Activated CD4-positive, alpha-beta memory T cell treated with anti-CD3 and anti-CD28 coated beads, Interleukin-2, amount 10 ng/mL, durations not matched to agents 7 days and 5 days (primary cell): Measurements from ENCODE around the gene TAC3. TPM values are rescaled to one million over a fixed set of nuclear protein-coding genes. Genes with fewer than 3 reads are reported as not detected.
A peak's percentile ranks its signal among the peaks of the same experiment; 100 is the strongest.

Source experiments
- CTCF ChIA-PET: fragments of 350-600 bp; sonication (Branson Sonifier 250); formaldehyde crosslinking; loops from one replicate; lab custom pipeline; 2021; ENCODE audit warnings: antibody characterized with exemption, inconsistent platforms; lab: Charles Lee
- POLR2A ChIA-PET: fragments of 350-600 bp; sonication (Branson Sonifier 250); formaldehyde crosslinking; loops from one replicate; lab custom pipeline; 2021; ENCODE audit warnings: antibody characterized with exemption; lab: Charles Lee
- DNase-seq: peaks from one replicate; pipeline ENCODE4 v3.0.0-alpha.2; 2020
- H3K27ac Mint-ChIP-seq: one replicate; pipeline ENCODE4 v1.8.0; 2021; ENCODE audit warnings: mild to moderate bottlenecking, mixed read lengths
- H3K27me3 Mint-ChIP-seq: one replicate; pipeline ENCODE4 v1.8.0; 2021; ENCODE audit warnings: mixed read lengths
- H3K36me3 Mint-ChIP-seq: one replicate; pipeline ENCODE4 v1.8.0; 2021; ENCODE audit warnings: low read depth, mixed read lengths
- H3K4me1 Mint-ChIP-seq: one replicate; pipeline ENCODE4 v1.8.0; 2021; ENCODE audit warnings: mixed read lengths
- H3K4me3 Mint-ChIP-seq: one replicate; pipeline ENCODE4 v1.8.0; 2021; ENCODE audit warnings: mild to moderate bottlenecking, mixed read lengths
- H3K9me3 Mint-ChIP-seq: one replicate; pipeline ENCODE4 v1.8.0; 2021; ENCODE audit warnings: mixed read lengths
- total RNA-seq, 2 experiments: library from RNA; stranded (reverse); gene quantifications; one replicate each; pipeline ENCODE4 v1.2.3, GENCODE V29; 2021

Gene TAC3
- total RNA-seq, 2 experiments from 2014 or later: not detected

GRCh38 chr12:57047981-57048380, 31.7 kb upstream of the TAC3 start:
- peaks cover 23% of the 10 kb centered on the region for H3K27me3 Mint-ChIP-seq
- no peaks in the 10 kb centered on the region for H3K9me3 Mint-ChIP-seq
- H3K27ac Mint-ChIP-seq: peak overlapping the region; percentile 59
- DNase-seq: no peak
- peaks cover 4% of the 10 kb centered on the region for H3K36me3 Mint-ChIP-seq
- no peak overlapping the region for H3K4me3 Mint-ChIP-seq
- ChIA-PET POLR2A (interaction anchor here (0.8 to 2.3 kb wide), 8 partner anchors 9 to 322 kb away, joined by 3 to 8 read pairs (median 4); partner anchors contain the start of genes NACA and TAC3), CTCF (interaction anchor here (0.7 to 2.2 kb wide), 7 partner anchors 12 to 414 kb away, joined by 3 to 15 read pairs (median 3); partner anchors contain the start of gene STAT6)
- peaks cover 28% of the 10 kb centered on the region for H3K4me1 Mint-ChIP-seq

DNA sequence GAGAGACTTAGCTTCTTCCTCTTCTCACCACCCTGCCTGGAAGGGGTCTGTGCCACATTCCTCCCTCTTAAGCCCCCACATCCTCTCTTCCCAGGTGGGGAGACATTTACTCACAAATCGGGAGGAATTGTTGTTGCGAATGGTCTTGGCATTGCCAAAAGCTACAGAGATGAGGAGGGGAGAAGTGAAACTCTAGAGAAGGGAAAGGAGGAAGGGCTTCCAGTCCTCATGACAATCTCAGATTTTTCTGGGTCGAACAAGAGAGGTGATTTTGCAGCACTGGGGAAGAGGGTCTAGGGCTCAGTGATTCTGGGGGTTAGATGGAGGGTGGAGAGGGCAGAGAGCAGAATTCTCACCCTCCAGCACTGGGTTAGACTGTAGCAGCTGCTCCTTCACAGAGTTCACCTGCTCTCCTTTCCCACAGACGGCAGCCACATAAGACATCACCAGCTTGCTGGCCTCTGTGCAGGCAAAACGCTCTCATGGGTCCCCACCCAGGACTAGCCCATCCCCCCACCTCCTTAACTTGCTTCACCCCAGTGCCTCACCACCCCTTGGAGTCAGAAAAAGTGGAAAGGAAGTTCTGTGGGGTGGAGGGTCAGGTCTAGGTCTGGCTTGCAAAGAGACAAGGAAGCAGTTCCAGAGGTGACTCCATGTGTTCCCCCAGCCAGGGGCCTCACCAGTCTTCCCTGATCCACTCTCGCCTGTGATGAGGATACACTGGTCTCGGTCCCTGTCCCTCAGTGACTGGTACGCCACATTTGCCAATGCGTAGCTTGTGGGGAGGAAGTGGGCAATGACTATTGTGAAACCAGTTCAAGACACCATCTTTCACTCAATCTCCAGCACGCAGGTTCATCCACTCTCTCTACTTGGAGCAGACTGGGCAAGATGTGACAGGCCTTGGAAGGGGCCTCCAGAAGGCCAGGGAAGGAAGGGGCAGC, 30.9 kb upstream of the TAC3 start:
- no peak overlapping the region for H3K4me3 Mint-ChIP-seq

GRCh38 chr12:57046086-57046791, 29.9 kb upstream of the TAC3 start:
- H3K36me3 Mint-ChIP-seq: no peaks in the 10 kb centered on the region
- H3K4me3 Mint-ChIP-seq: no peak overlapping the region
- peaks cover 28% of the 10 kb centered on the region for H3K27me3 Mint-ChIP-seq
- DNase-seq: no peak
- POLR2A ChIA-PET: interaction anchor here (0.8 to 2.3 kb wide), 4 partner anchors 9 to 64 kb away, joined by 3 to 8 read pairs (median 3); partner anchors contain the start of gene TAC3
- H3K27ac Mint-ChIP-seq: no peak overlapping the region
- peaks cover 28% of the 10 kb centered on the region for H3K4me1 Mint-ChIP-seq
- H3K9me3 Mint-ChIP-seq: no peaks in the 10 kb centered on the region
- CTCF ChIA-PET: interaction anchor here (0.7 to 1.5 kb wide), 7 partner anchors 15 to 45 kb away, joined by 3 to 6 read pairs (median 4); partner anchors contain the start of gene TAC3

More for the DNA sequence above, 30.9 kb upstream of the TAC3 start:
- Mint-ChIP-seq H3K36me3 (no peaks in the 10 kb centered on the region), H3K27me3 (peaks cover 23% of the 10 kb centered on the region), H3K9me3 (no peaks in the 10 kb centered on the region), H3K27ac (peak overlapping the region; percentile 59), H3K4me1 (peaks cover 28% of the 10 kb centered on the region)
- ChIA-PET POLR2A (interaction anchor here (0.6 to 2.3 kb wide), 13 partner anchors 10 to 322 kb away, joined by 3 to 8 read pairs (median 3); partner anchors contain the start of genes NACA and TAC3), CTCF (interaction anchor here (0.7 to 2.2 kb wide), 12 partner anchors 14 to 415 kb away, joined by 3 to 15 read pairs (median 4); partner anchors contain the start of genes STAT6 and TAC3)
- peak; percentile 81 for DNase-seq

GRCh38 chr12:57044889-57045288, 28.6 kb upstream of the TAC3 start:
- CTCF ChIA-PET: interaction anchor here (1.0 kb wide), 1 partner anchor 37 kb away, joined by 3 read pairs; no protein-coding TSS in a partner anchor
- H3K36me3 Mint-ChIP-seq: no peaks in the 10 kb centered on the region
- POLR2A ChIA-PET: no interaction called here
- no peak for DNase-seq
- peaks cover 28% of the 10 kb centered on the region for H3K4me1 Mint-ChIP-seq
- peaks cover 29% of the 10 kb centered on the region for H3K27me3 Mint-ChIP-seq
- no peak overlapping the region for H3K27ac Mint-ChIP-seq
- H3K9me3 Mint-ChIP-seq: no peaks in the 10 kb centered on the region
- H3K4me3 Mint-ChIP-seq: no peak overlapping the region

- DNase-seq: no peak
- no peak overlapping the region for H3K27ac Mint-ChIP-seq
- ChIA-PET CTCF (interaction anchor here (1.0 kb wide), 1 partner anchor 36 kb away, joined by 3 read pairs; no protein-coding TSS in a partner anchor), POLR2A (no interaction called here)
- H3K4me1 Mint-ChIP-seq: peaks cover 28% of the 10 kb centered on the region
- no peak overlapping the region for H3K4me3 Mint-ChIP-seq
- H3K27me3 Mint-ChIP-seq: peaks cover 29% of the 10 kb centered on the region
- H3K36me3 Mint-ChIP-seq: no peaks in the 10 kb centered on the region
- H3K9me3 Mint-ChIP-seq: no peaks in the 10 kb centered on the region
Measured at GRCh38 chr12:57044468-57044867, 28.1 kb upstream of the TAC3 start.

- ChIA-PET POLR2A (no interaction called here), CTCF (interaction anchor here (0.9 to 1.1 kb wide), 2 partner anchors 19 to 187 kb away, joined by 3 read pairs; partner anchors contain the start of gene SHMT2)
- H3K9me3 Mint-ChIP-seq: no peaks in the 10 kb centered on the region
- H3K36me3 Mint-ChIP-seq: no peaks in the 10 kb centered on the region
- H3K27ac Mint-ChIP-seq: no peak overlapping the region
- no peak for DNase-seq
- H3K4me3 Mint-ChIP-seq: no peak overlapping the region
- peaks cover 19% of the 10 kb centered on the region for H3K4me1 Mint-ChIP-seq
- peaks cover 30% of the 10 kb centered on the region for H3K27me3 Mint-ChIP-seq
Measured at GRCh38 chr12:57042695-57043094, 26.4 kb upstream of the TAC3 start.

DNA sequence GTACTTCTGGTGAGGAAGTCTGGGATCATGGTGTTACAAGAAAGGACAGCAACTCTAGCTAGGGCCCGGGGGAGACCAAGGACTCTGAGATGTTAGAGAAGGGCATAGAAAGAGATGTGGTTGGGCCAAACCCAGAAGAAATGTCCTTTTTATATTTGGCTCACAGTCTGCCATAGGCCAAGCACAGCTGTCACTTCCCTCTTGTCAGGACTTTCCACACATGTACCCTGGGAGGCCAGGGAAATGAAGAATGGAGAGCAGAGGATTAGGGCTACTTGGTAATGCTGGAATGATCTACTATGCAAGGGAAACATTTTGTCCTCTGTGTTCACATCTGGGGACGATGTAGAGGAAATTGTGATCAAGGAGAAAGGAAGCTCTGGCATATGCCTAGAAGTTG, 24.4 kb upstream of the TAC3 start:
- H3K36me3 Mint-ChIP-seq: no peaks in the 10 kb centered on the region
- no peaks in the 10 kb centered on the region for H3K4me1 Mint-ChIP-seq
- H3K27me3 Mint-ChIP-seq: peaks cover 18% of the 10 kb centered on the region
- no peaks in the 10 kb centered on the region for H3K9me3 Mint-ChIP-seq
- DNase-seq: no peak
- no peak overlapping the region for H3K27ac Mint-ChIP-seq
- CTCF ChIA-PET: interaction anchor here (0.6 to 1.3 kb wide), 4 partner anchors 30 to 465 kb away, joined by 3 to 5 read pairs (median 3); no protein-coding TSS in a partner anchor
- POLR2A ChIA-PET: interaction anchor here (1.0 kb wide), 1 partner anchor 8 kb away, joined by 3 read pairs; no protein-coding TSS in a partner anchor
- no peak overlapping the region for H3K4me3 Mint-ChIP-seq

DNA sequence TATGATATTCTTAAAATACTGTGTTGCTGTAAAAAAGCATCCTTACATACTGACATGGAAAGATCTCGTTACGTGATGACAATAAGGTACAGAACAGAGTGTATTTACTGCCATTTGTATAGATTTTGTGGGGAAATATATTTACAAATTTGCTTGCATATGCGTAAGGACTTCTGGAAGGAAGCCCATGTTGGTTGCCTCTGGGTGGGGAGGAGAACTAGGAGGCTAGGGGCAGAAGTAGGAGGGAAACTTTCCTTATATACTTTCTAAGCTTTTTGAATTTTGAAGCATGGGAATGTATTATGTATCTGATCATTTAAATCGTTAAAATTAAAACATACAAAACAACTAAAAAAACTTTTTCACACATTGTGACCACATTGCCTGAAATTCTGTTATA, 23.9 kb upstream of the TAC3 start:
- Mint-ChIP-seq H3K9me3 (no peaks in the 10 kb centered on the region), H3K27me3 (peaks cover 14% of the 10 kb centered on the region), H3K36me3 (no peaks in the 10 kb centered on the region), H3K4me3 (no peak overlapping the region), H3K4me1 (no peaks in the 10 kb centered on the region), H3K27ac (no peak overlapping the region)
- CTCF ChIA-PET: interaction anchor here (0.6 to 1.3 kb wide), 4 partner anchors 28 to 205 kb away, joined by 3 to 5 read pairs (median 3); no protein-coding TSS in a partner anchor
- POLR2A ChIA-PET: interaction anchor here (2.1 kb wide), 1 partner anchor 13 kb away, joined by 4 read pairs; no protein-coding TSS in a partner anchor
- DNase-seq: no peak

DNA sequence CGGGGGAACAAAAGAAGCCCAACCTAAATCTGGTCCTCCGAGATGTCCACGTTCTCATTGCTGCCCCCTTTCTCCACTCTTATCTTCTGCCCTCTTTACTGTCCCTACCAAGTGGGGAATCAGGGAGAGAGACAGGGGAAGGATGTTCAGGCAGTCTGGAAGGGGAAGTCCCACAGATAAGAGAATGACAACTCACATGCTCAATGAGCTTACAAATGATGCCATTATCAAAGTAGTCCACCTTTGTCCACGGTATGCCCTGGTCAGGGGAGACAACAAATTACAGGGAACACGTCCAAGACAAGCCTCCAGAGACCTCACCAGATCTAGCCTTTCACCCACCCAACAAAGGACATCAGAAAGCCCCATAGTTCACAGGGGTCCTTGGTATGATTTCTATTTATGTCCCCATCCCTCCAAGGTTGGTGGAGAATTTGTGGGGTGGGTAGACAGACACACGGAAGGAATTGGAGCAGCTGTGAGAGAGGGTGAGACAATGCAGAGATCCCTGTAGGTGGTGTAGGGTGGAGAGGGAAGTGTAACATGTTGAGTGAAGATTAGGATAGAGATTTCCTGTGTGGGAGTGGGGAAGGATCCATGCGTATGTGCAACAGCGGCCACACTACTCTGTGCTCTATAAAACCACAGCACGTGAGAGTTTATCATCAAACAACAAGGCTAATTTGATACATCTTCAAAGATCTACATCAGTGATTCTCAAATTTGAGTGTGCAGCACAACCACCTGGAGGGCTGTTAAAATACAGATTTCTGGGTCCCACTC, 22.9 kb upstream of the TAC3 start:
- no peaks in the 10 kb centered on the region for H3K9me3 Mint-ChIP-seq
- CTCF ChIA-PET: no interaction called here
- POLR2A ChIA-PET: interaction anchor here (2.1 kb wide), 1 partner anchor 14 kb away, joined by 4 read pairs; no protein-coding TSS in a partner anchor
- no peak for DNase-seq
- no peaks in the 10 kb centered on the region for H3K4me1 Mint-ChIP-seq
- H3K27me3 Mint-ChIP-seq: peaks cover 14% of the 10 kb centered on the region
- H3K36me3 Mint-ChIP-seq: no peaks in the 10 kb centered on the region
- H3K27ac Mint-ChIP-seq: no peak overlapping the region
- H3K4me3 Mint-ChIP-seq: no peak overlapping the region

- no peaks in the 10 kb centered on the region for H3K9me3 Mint-ChIP-seq
- H3K4me3 Mint-ChIP-seq: no peak overlapping the region
- peaks cover 9% of the 10 kb centered on the region for H3K27me3 Mint-ChIP-seq
- CTCF ChIA-PET: no interaction called here
- no peaks in the 10 kb centered on the region for H3K36me3 Mint-ChIP-seq
- DNase-seq: no peak
- H3K4me1 Mint-ChIP-seq: no peaks in the 10 kb centered on the region
- H3K27ac Mint-ChIP-seq: no peak overlapping the region
- POLR2A ChIA-PET: interaction anchor here (0.9 kb wide), 1 partner anchor 9 kb away, joined by 3 read pairs; no protein-coding TSS in a partner anchor
Measured at GRCh38 chr12:57037264-57037663, 20.9 kb upstream of the TAC3 start.

DNA sequence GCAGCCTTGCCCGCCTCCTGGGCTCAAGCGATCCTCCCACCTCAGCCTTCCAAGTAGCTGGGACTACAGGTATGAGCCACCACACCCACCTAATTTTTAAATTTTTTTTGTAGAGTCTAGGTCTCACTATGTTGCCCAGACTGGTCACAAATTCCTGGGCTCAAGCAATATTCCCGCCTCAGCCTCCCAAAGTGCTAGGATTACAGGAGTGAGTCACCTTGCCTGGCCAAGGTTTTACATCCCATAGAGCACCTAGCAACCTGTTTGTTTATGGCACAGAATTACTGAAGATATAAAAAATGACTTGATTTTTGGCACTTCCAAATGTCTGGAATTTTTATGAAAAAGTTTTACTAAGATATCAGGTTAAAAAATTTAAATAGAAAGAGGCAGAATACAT, 17.1 kb upstream of the TAC3 start:
- H3K9me3 Mint-ChIP-seq: no peaks in the 10 kb centered on the region
- H3K4me3 Mint-ChIP-seq: no peak overlapping the region
- H3K27me3 Mint-ChIP-seq: no peaks in the 10 kb centered on the region
- H3K4me1 Mint-ChIP-seq: peaks cover 15% of the 10 kb centered on the region
- no peaks in the 10 kb centered on the region for H3K36me3 Mint-ChIP-seq
- ChIA-PET POLR2A (interaction anchor here (1.5 kb wide), 1 partner anchor 8 kb away, joined by 3 read pairs; no protein-coding TSS in a partner anchor), CTCF (interaction anchor here (0.7 to 1.4 kb wide), 4 partner anchors 10 to 15 kb away, joined by 3 to 4 read pairs (median 3); no protein-coding TSS in a partner anchor)
- no peak for DNase-seq
- no peak overlapping the region for H3K27ac Mint-ChIP-seq
